NCI-H446 (cell line): ENCODE data around the gene SLC16A10.
"Not testable (repeated sequence)": the region's sequence is repeated elsewhere in the genome, so short reads cannot be mapped to it uniquely, and the experiment has no call there.

Experiments
- DNase-seq, 2 experiments: peaks; one replicate each; lab custom pipeline; 2025; lab: John Stamatoyannopoulos, UW

The SLC16A10 gene

DNA sequence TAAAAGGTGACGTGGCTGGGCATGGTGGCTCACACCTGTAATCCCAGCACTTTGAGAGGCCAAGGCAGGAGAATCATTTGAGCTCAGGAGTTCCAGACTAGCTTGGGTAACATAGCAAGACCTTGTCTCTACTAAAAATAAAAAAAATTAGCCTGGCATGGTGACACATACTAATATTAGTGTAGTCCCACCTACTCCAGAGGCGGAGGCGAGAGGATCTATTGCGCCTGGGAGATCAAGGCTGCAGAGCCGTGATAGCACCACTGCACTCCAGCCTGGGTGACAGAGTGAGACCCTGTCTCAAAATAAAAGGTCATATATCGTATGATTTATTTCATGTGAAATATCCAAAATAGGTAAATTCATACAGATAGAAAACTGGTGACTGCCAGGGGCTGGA lies 132.5 kb downstream of the SLC16A10 start:
- no peak for DNase-seq

DNA sequence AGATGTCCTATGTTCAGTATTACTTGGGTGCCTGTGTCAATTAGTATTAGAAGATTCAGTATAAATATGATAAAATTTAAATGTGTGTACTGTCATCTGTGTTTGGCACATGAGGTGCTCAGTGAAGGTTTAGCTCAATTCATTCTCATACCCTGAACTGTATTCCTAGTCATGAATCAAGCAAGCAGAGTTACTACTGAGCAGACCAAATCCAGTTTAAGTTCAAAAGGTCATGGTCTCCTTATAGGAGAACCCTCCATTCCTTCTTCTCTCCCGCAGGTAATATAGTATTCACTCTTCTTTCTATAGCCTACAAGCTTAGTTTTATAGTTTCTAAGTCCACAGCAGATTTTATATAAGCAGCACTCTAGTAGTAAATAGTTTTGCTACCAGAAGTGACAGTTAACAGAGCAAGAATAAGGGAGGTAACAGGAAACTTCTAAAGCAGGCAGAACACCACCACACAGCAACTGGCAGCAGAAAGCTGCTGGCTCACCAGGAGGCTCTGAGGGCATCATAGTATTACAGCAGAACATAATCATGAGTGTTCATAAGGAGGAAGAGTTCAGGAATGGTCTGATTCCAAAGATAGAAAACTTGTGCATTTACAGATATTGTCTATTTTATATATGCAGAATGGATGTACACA lies 133.2 kb downstream of the SLC16A10 start:
- DNase-seq: no peak

DNA sequence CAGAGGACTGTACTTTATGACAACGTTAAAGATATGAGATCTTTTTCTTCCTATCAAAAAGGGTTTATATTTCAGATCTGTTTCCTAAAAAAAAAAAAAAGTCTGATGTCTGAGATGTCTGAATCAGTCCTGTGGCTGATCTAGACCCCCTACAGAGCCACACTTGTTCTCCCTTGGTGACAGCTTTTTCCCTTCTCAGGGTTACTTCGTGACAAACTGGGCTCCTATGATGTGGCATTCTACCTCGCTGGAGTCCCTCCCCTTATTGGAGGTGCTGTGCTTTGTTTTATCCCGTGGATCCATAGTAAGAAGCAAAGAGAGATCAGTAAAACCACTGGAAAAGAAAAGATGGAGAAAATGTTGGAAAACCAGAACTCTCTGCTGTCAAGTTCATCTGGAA lies 134.5 kb downstream of the SLC16A10 start:
- DNase-seq: no peak

DNA sequence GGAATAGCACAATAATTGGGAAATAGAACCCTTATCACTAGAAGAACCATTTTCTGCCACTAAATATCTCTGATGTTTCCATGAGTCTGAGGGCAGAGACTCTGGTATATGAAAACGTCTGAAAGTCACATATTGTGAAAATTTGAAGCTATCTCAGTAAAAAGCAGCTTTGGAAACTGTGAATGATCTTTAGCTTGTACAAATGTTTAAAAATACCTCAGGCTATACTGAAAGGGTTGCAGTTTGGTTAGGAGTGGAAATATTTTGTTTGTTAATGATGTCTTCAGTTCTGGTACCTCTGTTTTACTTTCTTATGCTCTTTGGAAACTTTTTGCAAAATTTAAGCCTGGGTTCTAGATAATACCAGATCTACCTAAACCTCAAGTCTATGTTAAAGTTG lies 135.0 kb downstream of the SLC16A10 start:
- DNase-seq: no peak

DNA sequence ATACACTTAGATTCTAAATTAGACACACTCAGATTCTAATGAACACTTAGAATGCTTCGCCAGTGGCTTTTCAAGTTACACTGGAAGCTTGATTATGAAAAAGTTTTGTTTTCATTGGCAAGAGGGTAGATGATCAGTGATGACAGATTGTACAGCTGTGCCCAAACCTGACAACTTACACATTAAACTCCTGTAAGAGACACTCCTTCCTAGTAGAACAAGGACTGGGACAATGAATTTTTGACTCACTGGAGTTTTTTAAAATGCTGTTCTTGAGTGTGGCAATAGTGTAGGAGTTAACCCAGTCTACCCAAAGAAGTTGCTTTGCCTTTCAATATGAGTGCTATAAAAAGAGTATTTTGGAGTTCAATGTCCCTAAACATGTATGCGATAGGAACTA lies 140.8 kb downstream of the SLC16A10 start:
- DNase-seq: no peak

DNA sequence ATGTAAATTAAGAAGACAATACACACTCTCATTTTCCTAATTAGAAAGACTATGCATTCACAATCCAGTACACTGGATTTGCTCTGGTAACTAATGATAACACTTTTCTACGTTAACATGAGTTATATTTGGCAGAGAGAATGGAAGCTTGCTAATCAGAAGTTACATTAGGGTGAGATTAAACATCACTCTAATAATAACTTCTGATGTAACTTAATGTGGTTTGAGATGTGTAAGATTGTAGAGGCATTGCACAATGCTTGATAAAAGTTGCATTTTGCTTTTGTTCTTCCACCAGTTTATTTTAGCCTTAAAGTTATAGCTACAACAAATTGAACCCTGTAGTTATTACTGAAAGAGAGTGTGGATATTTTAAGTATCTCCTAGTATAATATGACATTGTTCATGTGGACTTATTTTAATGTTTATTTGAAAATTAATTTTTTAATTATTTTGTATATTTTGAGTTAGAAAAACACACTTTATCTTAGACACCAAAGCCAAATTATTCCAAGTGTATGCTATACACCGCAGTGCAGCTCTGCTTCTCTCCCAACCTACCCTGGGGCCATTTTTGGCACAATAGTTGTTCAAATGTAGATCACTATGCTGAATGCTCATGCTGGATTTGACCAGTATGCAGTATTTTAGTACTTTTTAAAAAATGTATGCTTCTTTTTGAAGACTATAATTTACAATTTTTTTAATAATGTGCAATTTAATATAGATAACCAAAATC lies 143.2 kb downstream of the SLC16A10 start:
- no peak for DNase-seq

DNA sequence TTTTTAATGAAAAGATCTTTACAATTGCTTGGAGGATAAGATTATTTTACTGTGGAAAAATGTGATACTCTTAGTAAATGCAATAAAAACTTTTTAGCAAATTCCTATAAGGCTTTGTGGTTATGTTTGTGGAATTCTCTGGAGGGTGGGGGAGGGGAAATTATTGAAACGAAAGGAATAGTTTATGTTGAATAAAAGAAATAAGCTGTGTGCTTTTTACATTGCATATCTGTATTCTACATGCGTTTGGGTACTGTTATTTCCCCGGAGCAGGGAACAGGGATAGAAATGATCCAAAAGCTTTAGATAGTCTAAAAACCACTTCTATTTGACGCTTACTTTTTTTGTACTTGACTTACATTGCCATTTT lies 143.8 kb downstream of the SLC16A10 start:
- DNase-seq: no peak

DNA sequence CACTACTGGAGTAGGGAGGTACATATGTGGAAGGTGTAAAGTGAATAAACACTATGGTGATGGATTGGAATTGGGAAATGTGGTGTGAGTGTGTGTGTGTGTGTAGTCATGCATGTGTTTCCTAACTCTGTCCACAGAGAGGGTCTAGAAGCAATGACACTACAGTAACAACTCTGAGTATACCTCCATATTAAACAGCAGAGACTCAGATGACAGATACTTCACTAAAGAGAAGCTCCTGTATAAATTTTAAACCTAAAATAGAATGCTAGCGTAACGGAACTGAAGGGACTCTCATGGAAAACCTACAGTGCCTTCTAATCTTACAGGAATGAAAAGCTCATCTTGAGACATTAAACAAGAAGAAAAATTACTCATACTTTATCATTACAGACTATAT lies 150.5 kb downstream of the SLC16A10 start:
- DNase-seq: no peak

DNA sequence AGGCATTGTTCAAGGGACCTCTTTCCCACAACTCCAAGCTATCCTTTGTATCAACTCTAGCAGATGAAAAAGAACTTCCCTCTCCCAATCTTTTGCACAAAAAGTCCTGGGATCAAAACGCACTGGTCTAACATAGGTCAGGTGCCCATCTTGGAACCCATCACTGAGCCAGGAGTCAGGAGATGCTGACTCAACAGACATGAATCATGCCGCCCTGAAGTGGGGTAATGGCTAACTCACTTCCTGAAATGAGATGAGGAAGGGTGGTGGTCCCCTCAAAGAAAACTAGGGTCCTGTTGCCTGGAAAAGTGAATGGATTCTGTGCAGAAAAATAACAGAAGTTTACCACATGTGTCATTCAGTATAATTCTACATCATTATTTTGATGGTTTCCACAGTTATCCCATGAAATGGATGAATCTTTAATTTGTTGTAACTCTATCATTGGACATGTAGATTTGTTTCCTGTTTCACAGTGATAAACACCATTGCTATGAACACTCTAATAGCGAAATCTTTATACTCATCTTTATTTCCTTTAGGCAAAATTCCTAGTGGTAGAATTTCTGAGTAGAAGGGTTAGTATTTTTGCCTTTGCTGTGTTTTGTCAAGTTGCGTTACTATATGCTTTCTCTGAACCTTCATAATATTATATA lies 151.3 kb downstream of the SLC16A10 start:
- DNase-seq: no peak

DNA sequence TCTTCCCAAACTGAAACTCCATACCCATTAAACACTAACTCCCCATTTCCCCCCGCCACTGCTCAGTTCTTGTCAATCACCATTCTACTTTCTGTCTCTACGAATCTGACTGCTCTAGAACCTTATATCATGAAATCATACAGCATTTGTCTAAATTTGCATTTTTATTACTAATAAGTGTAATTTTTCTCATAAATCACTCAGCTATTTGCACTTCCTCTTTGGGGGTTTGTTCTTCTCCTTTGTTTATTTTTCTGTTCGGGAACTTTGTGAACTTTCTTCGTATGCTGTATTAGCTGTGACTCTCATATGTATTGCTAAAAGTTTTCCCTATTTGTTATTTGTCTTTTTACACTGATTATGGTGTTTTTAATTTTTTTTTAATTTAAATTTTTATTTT lies 152.2 kb downstream of the SLC16A10 start:
- DNase-seq: no peak

DNA sequence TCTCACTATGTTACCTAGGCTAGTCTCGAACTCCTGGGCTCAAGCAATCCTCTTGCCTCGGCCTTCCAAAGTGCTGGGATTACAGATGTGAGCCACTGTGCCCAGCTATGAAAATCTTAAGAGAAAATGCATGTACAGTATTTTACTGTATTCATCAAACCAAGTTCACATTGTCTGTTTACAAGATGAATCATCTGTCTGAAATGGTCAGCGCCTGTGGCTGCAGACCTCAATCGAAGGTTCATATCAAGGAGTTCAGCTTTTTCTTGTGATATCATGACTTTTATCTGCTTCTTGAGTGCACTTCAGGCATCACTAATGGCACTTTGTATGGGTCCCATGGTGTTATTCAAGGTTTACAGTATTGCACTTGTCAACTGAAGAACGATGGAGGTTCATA lies 155.1 kb downstream of the SLC16A10 start:
- DNase-seq: no peak

DNA sequence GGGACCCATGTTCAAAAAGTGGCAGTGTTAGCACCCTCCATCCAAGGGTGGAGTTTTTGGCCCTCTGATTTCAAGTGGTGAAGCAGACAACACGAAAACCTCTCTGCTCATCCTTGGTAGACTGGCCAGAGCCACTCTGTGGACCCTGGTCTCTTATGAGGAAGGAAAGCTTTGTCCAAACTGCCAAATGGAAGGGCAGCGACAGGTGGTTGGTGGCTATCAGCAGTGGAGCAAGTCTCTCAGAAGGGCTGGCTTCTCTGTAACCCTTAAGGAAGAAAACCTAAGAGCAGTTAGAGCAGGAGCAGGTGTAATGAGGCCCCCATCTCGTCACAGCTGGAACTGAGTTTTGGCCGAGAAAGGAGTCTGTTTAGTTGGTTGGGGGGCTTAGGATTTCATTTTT lies 155.8 kb downstream of the SLC16A10 start:
- DNase-seq: no peak

DNA sequence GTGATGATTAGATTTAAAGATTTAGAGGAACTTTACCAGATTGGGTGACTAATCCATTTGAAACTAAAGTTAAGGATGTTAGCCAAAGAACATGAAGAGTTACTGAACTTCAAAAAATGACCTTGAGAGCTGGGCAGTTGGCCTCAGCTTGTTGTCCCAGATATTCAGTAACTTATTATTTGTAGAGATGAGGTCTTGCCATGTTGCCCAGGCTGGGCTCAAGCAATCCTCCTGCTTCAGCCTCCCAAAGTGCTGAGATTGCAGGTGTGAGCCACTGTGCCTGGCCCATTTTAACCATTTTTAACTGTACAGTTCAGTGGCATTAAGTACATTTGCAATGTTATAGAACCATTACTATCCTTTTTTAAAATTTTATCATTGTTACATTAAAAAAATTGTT lies 161.5 kb downstream of the SLC16A10 start:
- DNase-seq: no peak

DNA sequence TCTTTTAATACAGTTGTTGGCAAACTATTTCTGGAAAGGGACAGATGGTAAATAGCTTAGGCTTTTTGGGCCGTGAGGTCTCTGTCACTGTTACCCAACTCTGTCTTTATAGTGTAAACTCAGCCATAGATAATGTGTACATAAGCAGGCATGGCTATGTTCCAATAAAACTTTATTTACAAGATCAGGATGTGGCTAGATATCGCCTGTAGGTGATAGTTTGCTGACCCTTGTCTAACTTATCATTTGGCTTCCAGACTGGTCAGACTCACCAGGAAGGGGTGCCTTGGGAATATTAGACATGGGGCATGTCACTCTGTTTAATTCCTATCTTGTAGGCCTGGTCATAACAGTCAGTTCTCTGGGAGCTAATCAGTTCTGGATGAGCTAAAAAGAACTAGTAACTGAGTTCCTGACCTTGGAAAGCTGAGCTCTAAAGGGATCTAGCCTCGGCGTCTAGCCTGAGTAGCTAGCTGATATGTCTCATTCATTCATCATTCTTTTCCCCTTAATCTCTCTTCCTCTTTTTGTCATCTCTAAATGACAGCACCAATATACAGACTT lies 163.6 kb downstream of the SLC16A10 start:
- no peak for DNase-seq

DNA sequence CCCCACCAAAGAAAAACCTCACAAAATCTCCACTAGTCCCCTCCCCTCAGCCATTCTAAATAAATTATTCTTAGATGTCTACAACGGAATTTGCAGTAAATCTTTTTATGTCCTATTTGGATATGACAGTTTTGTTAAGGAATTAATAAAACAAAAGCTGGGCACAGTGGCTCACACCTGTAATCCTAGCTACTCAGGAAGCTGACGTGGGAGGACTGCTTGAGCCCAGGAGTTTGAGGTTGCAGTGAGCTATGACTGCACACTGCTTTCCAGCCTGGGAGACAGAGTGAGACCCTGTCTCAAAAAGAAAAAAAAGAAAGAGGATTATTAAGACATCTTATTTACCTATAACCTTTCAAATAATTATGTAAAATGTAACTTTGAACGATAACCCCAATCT lies 165.4 kb downstream of the SLC16A10 start:
- DNase-seq: no peak

DNA sequence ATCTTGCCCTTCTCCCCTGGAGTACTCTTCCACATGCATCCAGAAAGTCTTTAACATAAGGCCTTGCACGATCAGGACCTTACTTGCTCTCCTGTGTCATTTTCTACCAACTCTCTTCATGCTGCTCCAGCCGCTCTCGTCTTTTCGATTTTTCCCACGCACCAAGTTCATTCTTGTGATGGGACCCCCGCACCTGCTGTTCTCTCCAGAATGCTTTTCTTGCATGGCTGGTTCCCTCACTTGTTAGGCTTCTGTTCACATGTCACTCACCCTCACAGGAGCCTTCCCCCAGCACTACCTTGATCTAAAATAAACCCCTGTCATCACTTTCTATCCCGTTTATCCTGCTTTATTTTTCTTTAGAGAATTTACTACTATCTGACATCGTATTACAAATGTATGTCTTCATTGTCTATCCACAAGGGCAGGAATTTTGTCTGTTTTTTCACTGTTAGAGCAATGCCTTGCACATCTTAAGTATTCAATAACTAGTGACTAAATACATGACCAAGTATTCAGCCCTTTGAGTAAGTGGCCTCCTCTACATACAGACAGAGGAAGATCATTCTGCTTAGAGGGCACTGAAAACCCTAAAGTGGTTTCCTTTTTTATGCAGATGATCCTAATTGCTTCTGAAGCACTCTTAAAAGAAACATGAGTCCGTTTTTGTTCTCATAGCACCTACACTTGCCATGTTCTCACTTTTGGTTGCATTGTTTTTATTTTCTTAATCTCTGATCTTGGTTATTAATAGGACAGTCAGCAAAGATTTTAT lies 166.9 kb downstream of the SLC16A10 start:
- no peak for DNase-seq

DNA sequence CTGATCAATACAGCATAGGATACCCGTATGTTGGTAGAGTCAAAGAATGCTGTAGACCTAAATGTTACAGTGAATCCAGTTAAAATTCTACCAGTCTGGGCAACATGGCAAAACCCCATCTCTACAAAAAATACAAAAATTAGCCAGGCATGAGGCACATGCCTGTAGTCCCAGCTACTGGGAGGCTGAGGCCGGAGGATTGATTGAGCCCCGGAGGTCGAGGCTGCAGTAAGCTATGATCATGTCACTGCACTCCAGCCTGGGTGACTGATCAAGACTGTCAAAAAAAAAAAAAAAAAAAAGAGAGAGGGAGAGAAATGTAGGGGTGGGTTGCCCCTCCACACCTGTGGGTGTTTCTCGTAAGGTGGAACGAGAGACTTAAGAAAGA lies 167.5 kb downstream of the SLC16A10 start:
- DNase-seq: no peak

DNA sequence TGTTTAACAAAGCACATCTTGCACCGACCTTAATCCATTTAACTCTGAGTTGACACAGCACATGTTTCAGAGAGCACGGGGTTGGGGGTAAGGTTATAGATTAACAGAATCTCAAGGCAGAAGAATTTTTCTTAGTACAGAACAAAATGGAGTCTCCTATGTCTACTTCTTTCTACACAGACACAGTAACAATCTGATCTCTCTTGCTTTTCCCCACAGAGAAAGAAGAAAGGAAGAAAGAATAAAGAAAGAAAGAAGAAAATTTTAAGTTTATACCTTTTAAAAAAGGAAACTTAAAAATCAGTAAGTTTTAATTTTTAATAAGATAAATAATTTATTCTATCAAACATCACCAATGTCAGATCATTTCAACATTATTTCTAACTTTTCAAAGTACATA lies 168.5 kb downstream of the SLC16A10 start:
- DNase-seq: not testable (repeated sequence)

DNA sequence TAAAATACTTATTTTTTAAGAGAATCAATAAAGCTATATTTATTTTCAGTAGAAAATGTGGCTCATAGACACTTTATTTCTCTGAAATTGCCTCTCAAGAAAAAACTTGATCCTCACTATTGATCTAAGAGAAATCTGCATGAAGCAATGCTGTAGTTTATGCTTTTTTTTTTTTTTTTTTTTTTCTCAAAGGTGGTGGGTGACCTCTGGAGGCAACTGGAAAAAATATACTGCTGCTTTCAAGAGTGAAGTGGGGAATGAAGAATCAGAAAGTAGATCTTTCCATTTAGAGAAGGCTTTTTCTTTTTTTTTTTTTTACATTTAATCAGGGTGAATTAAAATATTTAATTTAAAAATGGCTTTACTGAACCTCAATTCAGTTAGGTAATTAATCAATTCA lies 169.3 kb downstream of the SLC16A10 start:
- DNase-seq: peak in 1 of 2 experiments; percentile 1

DNA sequence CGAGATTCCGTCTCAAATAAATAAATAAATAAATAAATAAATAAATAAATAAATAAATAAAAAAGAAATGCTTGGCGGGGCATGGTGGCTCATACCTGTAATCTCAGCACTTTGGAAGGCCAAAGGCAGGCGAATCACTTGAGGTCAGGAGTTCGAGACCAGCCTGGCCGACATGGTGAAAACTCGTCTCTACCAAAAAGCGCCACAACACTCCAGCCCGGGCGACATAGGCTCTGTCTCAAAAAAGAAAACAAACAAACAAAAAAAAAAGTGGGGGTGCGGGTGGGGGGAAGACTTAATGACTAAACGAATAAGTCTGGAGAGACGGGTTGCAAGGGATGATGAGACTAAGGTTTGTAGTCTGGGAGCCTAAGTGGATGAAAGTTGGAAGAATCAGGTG lies 170.7 kb downstream of the SLC16A10 start:
- DNase-seq: no peak

DNA sequence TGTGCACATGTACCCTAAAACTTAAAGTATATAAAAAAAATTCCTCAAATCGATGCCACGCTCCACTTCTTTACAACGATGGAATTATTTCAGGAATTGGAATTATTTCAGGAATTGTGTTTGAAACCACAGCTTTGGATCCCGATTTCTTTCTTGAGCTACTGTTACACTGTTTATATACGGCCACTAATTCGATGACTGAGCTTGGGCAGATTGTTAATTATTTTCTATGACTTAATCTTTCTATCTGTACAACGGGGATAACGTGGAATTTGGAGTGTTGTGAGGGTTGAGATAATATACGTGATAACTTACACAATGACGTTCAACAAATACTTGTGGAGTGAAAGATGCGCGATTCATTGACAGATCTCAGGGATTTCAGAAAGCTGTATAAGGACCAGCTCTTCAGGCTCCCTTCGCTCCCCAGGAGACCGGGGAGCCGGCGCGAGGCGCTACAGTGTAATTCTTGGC lies 171.3 kb downstream of the SLC16A10 start:
- DNase-seq: no peak
